ENCODE data around the gene GIGYF2. TPM values are rescaled to one million over a fixed set of nuclear protein-coding genes. Genes with fewer than 3 reads are reported as not detected.

GIGYF2 gene
- total RNA-seq, 2 donors from 2014 or later, result 62.5 to 72.3 TPM

DNA sequence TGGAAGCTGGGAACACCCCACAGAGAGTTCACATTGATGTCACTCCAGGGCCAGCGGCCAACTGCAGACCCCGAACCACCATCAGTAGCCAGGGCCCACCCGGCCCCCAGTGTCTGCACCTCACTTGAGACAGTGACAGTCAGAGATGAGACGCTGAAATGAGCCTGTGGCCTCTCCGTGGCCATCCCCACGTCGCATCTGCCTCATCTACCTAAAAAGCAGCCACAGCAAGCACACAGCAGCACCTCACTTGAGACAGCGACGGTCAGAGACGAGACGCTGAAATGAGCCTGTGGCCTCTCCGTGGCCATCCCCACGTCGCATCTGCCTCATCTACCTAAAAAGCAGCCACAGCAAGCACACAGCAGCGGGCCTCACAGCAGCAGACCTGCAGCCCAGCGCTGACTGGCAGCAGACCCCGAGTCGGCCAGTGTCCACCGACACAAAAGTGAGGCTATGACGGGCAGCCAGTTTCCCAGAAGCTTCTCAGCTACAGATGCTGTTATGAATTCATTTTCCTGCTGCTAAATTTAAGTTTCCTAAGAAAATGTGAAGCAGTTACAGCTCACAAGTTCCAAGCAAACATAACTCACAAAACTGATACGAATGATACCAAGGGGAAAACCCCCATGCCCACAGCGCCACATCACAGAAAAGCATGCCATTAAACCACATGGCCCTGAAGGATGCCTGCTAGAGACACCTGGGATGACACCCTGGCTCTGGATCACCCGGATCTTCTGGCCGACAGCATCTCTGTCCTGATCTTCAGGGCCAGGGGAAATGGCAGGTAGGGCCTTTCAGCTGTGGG is 200.7 kb downstream of the GIGYF2 start:
- H3K4me1 Mint-ChIP-seq, result peaks cover 6% of the 10 kb centered on the region
- no peaks in the 10 kb centered on the region for H3K36me3 Mint-ChIP-seq (ENCODE audit: low read depth)
- no peak overlapping the region for H3K27ac ChIP-seq (ENCODE audit: low read depth, low read length)
- no peaks in the 10 kb centered on the region for H3K9me3 Mint-ChIP-seq
- no peaks in the 10 kb centered on the region for H3K36me3 ChIP-seq (ENCODE audit: control insufficient read depth, insufficient read depth, low read length)
- H3K27ac Mint-ChIP-seq, result no peak overlapping the region
- no peaks in the 10 kb centered on the region for H3K9me3 ChIP-seq (ENCODE audit: control insufficient read depth, low read length)
- WGBS, 2 experiments (ENCODE audit: insufficient coverage in 1 of 2, insufficient read length in 1 of 2), result 90 to 93% methylated on average over 19 to 24 of the region's 24 CpGs
- peaks cover 7% of the 10 kb centered on the region for H3K27me3 Mint-ChIP-seq (ENCODE audit: insufficient read depth)
- peak; percentile 36 for DNase-seq
- H3K4me3 ChIP-seq (ENCODE audit: low read length), result no peak overlapping the region
- H3K27me3 ChIP-seq (ENCODE audit: control insufficient read depth, insufficient read depth, low read length, poor library complexity, severe bottlenecking), result peaks cover 21% of the 10 kb centered on the region
- H3K4me1 ChIP-seq (ENCODE audit: control insufficient read depth, insufficient read depth, low read length), result no peaks in the 10 kb centered on the region
- no peak overlapping the region for H3K9ac ChIP-seq (ENCODE audit: extremely low read depth, low read length, poor library complexity, severe bottlenecking)
- no peak overlapping the region for H3K4me3 Mint-ChIP-seq
- TF ChIP-seq, protein P1, sequence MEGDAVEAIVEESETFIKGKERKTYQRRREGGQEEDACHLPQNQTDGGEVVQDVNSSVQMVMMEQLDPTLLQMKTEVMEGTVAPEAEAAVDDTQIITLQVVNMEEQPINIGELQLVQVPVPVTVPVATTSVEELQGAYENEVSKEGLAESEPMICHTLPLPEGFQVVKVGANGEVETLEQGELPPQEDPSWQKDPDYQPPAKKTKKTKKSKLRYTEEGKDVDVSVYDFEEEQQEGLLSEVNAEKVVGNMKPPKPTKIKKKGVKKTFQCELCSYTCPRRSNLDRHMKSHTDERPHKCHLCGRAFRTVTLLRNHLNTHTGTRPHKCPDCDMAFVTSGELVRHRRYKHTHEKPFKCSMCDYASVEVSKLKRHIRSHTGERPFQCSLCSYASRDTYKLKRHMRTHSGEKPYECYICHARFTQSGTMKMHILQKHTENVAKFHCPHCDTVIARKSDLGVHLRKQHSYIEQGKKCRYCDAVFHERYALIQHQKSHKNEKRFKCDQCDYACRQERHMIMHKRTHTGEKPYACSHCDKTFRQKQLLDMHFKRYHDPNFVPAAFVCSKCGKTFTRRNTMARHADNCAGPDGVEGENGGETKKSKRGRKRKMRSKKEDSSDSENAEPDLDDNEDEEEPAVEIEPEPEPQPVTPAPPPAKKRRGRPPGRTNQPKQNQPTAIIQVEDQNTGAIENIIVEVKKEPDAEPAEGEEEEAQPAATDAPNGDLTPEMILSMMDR (conservative IDR thresholded peaks at IDR 0.05), result no peak

DNA sequence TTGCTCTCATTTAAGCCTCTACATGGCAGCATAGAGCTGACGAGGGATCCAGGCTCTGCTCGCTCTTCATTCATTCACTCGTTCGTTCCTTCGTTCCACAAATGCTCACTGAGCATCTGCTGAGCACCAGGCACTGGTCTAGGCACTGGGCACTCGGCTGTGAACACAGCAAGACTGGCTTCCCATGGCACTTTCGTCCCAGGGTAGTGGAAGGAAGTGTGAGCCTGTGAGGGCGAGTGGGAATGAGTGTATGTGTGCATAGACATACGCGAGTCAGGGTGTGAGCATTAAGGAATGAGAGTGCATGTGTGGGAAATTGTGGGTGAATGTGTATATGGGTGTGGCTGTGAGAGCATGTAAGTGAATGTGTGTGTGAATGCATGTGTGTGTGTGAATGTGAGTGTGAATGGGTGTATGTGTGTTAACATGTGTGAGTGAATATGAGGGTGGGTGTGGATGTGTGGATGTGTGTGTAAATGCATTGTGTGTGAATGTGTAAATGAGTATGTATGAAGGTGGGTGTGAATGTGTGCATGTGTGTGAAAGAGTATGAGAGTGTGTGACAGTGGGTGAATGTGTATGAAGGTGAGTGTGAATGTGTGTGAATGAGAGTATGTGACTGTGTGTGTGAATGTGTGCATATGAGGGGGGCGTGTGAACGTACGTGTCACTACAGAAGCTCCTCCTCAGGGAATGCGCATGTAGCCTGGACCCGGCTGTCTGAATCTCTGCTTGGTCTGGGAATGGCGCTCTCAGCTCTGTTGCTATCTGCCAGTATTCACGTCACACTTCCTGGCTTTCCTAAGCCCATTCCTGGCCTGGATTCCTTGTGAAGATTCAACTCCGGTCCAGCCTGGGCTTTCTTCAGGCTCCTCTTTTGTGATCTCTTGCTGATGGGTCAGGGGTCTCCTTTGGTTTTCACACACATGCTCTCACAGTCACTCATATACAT is 201.7 kb downstream of the GIGYF2 start:
- Histone ChIP-seq H3K27me3 (ENCODE audit: control insufficient read depth, insufficient read depth, low read length, poor library complexity, severe bottlenecking) (peaks cover 21% of the 10 kb centered on the region), H3K27ac (ENCODE audit: low read depth, low read length) (no peak overlapping the region), H3K9ac (ENCODE audit: extremely low read depth, low read length, poor library complexity, severe bottlenecking) (no peak overlapping the region), H3K36me3 (ENCODE audit: control insufficient read depth, insufficient read depth, low read length) (no peaks in the 10 kb centered on the region), H3K9me3 (ENCODE audit: control insufficient read depth, low read length) (no peaks in the 10 kb centered on the region), H3K4me1 (ENCODE audit: control insufficient read depth, insufficient read depth, low read length) (no peaks in the 10 kb centered on the region), H3K4me3 (ENCODE audit: low read length) (no peak overlapping the region)
- Mint-ChIP-seq H3K27ac (no peak overlapping the region), H3K4me3 (no peak overlapping the region), H3K4me1 (peaks cover 6% of the 10 kb centered on the region), H3K36me3 (ENCODE audit: low read depth) (no peaks in the 10 kb centered on the region), H3K9me3 (peaks cover 1% of the 10 kb centered on the region), H3K27me3 (ENCODE audit: insufficient read depth) (peaks cover 13% of the 10 kb centered on the region)
- WGBS, 2 experiments (ENCODE audit: insufficient coverage in 1 of 2, insufficient read length in 1 of 2), result 90 to 91% methylated on average over 17 to 18 of the region's 18 CpGs
- TF ChIP-seq, protein P1 (conservative IDR thresholded peaks at IDR 0.05), result no peak
- DNase-seq, result peak; percentile 45

DNA sequence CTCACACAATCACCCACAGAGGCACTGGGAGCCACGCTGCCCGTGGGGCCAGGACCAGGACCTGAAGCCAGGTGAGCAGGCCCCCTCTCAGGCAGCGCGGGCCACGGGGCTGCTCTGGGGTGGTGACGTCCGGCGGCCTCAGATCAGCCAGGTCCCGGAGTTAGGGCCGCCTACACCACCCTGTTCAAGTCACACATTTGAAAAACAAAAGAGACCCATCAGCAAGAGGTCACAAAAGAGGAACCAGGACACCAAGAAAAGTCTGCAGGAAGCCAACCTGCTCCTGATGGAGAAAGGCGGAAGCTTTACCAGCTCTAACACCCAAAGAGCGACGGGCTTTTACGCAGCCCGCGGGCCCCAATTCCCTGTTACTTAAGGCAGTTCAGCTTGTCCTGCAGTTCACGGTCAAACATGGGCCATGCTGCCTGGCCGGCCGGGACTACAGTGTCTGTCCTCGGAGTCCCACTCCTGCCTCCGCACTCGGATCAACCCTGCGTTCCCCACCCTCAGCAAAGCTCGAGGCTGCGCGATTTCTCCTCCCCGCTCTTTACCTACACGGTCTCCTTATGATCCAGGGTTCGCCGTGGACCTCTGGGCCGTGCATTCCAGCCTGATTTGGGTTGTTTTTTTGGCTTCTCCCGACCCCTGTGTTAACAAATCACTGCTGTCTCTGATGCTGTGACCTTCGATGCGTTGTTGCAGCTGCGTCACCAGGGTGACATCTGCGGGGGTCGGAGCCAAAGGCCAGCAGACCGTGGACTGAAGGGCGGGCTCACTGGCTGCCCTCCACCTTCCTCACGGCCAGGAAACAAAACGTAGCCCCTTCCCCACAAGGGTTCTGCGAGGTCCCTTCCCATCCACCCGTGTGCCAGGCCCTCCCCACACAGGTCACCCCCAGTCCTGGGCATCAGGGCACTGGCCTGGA is 203.9 kb downstream of the GIGYF2 start:
- peak; percentile 76 for DNase-seq
- no peaks in the 10 kb centered on the region for H3K4me1 ChIP-seq (ENCODE audit: control insufficient read depth, insufficient read depth, low read length)
- H3K27me3 ChIP-seq (ENCODE audit: control insufficient read depth, insufficient read depth, low read length, poor library complexity, severe bottlenecking), result peaks cover 21% of the 10 kb centered on the region
- WGBS, 2 experiments (ENCODE audit: insufficient coverage in 1 of 2, insufficient read length in 1 of 2), result 43 to 59% methylated on average over 28 to 43 of the region's 43 CpGs
- peak overlapping the region; percentile 47 for H3K27ac Mint-ChIP-seq
- no peak overlapping the region for H3K9ac ChIP-seq (ENCODE audit: extremely low read depth, low read length, poor library complexity, severe bottlenecking)
- H3K9me3 ChIP-seq (ENCODE audit: control insufficient read depth, low read length), result no peaks in the 10 kb centered on the region
- peaks cover 6% of the 10 kb centered on the region for H3K4me1 Mint-ChIP-seq
- H3K9me3 Mint-ChIP-seq, result peaks cover 19% of the 10 kb centered on the region
- H3K36me3 Mint-ChIP-seq (ENCODE audit: low read depth), result no peaks in the 10 kb centered on the region
- H3K36me3 ChIP-seq (ENCODE audit: control insufficient read depth, insufficient read depth, low read length), result no peaks in the 10 kb centered on the region
- no peak overlapping the region for H3K27ac ChIP-seq (ENCODE audit: low read depth, low read length)
- H3K27me3 Mint-ChIP-seq (ENCODE audit: insufficient read depth), result peaks cover 13% of the 10 kb centered on the region
- no peak overlapping the region for H3K4me3 Mint-ChIP-seq
- no peak overlapping the region for H3K4me3 ChIP-seq (ENCODE audit: low read length)
- TF ChIP-seq, protein P1 (conservative IDR thresholded peaks at IDR 0.05), result no peak
